Measurements from ENCODE around the gene PARP4.

- TF ChIP-seq EZH2 (IDR thresholded peaks at IDR 0.05; ENCODE audit: borderline replicate concordance, low read length) (no peak), CTCF (conservative IDR thresholded peaks at IDR 0.05 in 1 of 2, IDR thresholded peaks at IDR 0.05 in 1 of 2; ENCODE audit: extremely low read depth in 1 of 2, insufficient read depth in 1 of 2, low read depth in 1 of 2, low read length in 2 of 2) (no peak)
These were observed 19.2 kb downstream of the PARP4 start for GRCh38 chr13:24493356-24493755.

Measured in mammary epithelial cell (primary cell).